Amniotic epithelial cell (primary cell): ENCODE results near the gene ANKRD34B.
"Not testable (repeated sequence)": the region's sequence is repeated elsewhere in the genome, so short reads cannot be mapped to it uniquely, and the experiment has no call there.

Experiments
- DNase-seq: peaks from one replicate; pipeline ENCODE4 v3.0.0-alpha.2; 2010; ENCODE audit warnings: low read depth

The ANKRD34B gene

DNA sequence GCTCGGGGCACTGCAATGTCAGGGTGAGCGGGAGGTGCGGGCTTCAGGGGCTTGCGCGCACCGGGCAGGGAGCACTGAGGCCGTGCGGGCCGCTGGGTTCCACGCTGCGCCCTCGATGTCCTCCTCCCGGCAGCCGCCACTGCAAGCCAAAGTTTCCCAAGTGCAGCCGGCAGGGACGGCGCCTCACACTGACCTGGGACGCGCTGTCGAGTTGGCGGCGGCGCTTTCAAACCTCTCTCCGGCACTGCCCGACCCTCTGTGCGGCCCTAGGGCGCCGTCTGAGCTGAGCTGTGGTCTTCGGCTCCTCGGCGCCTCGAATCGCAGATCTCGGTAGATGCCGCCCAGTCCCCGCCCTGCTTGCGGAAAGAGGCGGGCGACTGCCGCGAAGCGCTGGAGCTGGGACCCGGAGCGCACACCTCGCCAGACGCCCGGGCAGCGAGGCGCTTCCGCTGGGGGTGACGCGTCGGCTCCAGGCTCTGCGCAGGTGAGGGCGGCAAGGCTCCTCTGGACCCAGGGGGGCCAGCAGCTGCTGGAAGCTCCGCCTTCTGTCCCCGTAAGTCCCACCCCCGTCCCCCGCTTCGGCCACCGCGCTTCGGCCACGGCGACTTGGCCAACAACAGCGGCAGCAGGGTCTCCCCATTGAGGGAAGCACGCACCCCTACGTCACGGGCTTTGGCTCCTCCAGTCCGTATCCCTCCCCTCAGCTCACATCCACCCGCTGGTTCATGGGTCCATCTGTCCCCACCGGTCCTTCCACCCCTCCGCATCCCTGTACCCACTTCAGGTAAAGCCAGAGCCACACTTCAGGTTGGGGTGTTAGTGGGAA, at the start of gene ANKRD34B:
TSS of gene ANKRD34B (minus strand) at position 320 of the 826 bp plus-strand sequence. CDS start 10,261 bp downstream, outside the sequence.
- no peak for DNase-seq

DNA sequence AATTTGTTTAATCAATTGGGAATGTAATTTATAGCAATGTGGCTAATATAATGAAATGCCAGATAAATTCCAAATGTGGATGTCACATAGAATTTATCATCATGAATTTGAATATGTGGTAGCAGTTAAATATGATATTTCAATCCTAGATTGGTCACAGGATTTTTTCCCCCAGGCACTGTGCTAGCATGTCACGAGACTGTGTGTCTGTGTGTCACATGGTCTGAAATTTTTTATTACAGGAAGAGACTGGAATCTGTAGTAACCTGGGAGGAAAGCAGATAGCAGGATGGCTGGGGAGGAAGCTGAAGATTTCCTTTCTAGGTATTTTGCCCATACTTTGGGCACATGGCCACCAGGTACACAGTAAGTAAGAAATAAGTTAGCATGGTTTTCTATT, 49.0 kb upstream of the ANKRD34B start:
- DNase-seq = no peak

DNA sequence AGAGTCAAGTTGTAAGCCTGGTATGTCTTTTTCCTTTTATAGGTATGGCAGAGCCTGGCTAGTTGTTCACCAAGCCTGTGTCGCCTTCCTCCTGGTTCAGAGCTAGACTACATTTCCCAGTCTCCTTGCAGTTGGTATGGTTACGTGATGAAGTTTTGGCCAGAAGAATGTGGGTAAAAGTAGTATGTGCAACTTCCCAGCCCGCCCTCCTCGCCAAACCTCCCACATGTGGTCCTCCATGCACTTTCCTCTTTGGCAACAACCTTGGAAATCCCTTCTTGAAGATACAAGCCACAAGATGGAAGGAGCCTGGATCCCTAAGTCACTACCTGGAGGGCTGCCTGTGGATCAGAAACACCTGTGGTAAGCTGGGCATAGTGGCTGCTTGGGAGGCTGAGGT, 48.4 kb upstream of the ANKRD34B start:
- no peak for DNase-seq

DNA sequence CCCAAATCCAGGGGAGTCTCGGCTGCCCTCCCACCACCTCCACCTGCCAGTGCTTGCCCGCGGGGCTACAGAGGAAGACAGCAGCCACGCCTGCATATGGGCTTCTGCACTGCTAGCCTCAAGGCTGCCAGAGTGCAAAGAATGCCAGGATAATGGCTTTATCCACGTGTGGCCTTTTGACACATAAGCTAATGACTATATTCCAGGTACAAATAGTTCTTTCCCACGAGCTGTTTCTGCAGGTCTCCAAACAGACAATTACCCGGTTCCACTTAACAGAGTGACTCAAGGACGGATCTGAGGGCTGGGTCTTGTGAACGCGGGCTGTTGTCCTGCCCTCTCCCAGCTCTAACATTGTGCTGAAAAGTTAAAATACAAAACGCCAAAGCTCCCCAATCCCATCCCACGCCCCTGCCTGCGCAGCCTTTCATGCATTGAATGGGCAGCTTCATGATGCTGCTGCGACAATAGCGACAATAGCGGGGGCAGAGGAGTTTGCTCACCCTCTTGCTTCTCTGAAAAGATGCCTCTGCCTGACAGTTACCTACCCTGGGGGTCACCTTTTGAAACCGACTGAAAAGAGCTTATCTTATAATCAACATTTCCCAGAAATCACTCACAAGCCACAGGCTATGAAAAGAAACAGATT, 45.3 kb upstream of the ANKRD34B start:
- no peak for DNase-seq

DNA sequence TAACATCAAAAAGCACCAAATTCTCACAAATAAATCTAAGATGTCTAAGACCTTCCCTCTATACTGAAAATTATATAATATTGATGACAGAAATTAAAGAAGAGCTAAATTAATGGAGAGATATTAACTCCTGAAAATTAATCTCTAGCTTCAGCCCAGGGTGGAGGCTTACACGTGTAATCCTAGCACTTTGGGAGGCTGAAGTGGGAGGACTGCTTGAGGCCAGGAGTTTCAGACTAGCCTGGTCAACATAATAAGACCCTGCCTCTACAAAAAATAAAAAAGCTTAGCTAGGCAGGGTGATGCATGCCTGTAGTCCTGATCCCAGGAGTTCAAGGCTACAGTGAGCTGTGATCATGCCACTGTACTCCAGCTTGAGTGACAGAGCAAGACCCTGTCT, 39.6 kb upstream of the ANKRD34B start:
- no peak for DNase-seq

DNA sequence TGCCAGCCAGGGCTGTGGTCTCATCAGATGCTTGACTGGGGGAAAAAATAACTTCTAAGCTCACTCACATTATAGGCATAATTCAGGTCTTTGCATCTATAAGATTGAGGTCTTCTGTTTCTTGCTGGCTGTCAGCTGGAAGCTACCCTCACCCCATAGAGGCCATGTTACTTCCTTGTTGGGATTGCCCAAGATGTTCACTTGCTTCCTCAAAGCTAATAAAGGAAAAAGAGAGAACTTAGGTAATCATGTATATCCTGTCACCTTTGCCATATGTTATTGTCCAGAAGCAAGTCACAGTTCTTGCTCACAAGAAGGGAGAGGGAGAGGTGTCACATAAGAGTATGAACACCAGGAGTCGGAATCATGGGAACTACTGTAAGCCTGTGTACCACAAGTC, 38.7 kb upstream of the ANKRD34B start:
- no peak for DNase-seq

DNA sequence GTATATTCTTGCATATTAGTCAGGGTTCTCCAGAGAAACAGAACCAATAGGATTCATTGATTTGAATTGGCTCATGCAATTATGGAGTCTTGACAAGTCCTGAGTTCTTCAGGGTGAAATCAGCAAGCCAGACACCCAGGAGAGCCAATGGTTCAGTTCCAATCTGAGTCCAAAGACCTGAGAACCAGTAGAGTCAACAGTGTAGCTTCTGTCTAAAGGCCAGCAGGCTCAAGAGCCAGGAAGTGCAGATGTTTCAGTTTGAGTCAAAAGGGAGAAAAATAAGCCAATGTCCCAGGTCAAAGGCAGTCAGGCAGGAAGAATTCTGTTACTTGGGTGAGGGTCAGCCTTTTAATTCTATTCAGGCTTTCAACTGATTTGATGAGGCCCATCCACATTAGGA, 37.8 kb upstream of the ANKRD34B start:
- no peak for DNase-seq

DNA sequence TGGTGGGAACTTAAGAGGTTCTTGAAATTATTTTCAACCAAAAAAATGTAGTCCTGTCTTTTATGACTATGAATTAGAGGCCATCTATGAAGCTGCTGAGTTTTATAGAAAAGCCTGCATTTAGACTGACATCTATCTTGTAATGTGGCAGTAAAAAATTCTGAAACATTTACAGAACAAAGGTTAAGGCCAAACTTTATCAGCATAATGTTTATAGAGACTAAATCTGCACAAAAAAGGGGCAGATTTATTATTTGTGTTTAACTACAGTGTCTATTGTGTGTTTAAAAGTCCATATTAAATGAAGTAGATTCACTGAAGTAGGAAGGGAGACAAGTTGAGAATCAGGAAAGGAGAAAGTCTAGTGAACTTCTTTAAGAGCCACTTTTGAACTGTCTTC, 37.3 kb upstream of the ANKRD34B start:
- DNase-seq = no peak

DNA sequence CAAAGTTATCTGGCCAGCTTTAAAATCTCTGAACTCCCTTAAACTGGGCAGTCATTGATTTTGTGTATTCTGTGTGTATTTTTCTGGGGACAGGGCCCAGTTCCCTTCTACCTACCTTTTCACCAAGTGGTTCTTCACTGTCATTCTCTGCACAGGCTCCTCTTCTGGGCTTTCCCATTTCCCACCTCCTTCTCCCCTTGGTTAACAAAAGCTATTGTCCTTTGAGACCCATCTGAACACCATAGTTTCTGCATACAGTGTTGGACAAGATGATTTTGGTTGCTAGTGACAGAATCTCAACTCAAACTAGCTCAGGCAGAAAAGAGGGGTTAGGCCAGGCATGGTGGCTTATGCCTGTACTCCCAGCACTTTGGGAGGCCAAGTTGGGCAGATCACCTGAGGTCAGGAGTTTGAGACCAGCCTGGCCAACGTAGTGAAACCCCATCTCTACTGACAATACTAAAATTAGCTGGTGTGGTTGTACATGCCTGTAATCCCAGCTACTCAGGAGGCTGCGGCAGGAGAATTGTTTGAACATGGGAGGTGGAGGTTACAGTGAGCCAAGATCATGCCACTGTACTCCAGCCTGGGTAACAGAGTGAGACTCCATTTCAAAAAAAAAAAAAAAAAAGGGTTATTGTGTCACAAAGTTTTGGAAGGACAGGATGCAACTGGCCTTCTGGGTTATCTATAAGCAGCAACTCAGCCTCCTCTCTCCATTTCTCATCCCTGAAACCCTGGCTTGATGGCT, 31.0 kb upstream of the ANKRD34B start:
- no peak for DNase-seq

DNA sequence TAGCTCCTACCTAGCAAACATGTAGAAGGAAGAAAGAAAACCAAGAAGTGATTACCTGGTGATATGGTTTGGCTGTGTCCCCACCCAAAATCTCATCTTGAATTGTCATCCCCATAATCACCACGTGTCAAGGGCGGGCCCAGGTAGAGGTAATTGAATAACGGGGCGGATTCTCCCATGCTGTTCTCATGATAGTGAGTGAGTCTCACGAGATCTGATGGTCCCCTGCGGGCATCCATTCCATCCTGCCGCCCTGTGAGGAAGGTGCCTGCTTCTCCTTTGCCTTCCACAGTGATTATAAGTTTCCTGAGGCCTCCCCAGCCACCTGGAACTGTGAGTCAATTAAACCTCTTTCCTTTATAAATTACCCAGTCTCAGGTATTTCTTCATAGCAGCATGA, 27.4 kb upstream of the ANKRD34B start:
- DNase-seq = no peak

DNA sequence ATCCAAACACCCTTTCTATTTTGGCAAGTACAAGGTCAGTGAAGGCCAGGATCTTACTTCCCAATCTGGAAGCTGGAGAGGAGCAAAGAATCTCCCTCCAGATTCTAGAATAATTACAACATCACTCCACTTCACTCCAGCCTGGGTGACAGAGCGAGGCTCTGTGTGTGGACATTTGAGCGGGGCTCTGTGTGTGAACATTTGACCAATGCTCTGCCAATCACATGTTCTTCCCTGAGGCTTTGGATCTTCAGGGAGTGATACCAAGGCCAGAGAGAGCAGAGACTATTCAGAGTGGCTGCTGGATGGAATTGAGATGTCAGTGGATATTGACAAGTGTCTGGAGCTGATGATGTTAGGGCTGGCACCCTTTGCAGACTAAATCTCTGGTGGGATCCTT, 24.7 kb upstream of the ANKRD34B start:
- no peak for DNase-seq

DNA sequence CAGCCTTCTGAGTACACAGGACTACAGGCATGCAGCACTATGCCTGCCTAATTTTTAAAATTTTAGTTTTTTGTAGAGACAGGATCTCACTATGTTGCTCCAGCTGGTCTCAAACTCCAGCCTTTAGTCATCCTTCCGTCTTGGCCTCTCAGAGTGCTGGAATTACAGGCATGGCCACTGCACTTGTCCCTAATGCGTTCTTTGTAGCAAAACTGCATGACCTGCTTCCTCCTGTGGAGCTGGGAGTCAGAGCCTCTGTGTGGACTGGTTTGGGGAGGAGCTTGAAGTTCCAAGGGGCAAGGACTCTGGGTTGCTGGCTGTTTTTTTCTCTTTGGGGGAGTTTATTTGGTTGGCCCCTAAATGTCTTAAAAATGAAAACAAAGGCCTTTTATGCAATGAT, 22.7 kb upstream of the ANKRD34B start:
- DNase-seq = no peak

DNA sequence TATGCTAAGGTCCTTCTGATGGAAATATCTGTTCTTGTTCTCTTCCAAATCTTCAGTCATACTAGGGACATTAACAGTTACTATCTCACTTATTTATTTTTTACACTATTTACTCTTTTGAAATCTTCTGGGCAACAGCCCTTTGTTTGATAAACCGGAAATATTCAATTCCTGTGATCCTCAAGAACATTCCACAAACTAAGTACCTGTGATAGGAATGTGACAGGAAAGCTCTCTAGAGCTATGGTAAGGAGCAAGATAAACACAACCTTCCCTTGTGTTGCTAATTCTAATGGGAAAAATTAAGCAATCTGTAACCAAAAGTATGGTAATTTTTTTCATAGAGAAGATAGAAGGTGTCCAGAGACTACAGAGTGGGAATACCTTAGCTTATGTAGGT, 22.0 kb upstream of the ANKRD34B start:
- DNase-seq = no peak

DNA sequence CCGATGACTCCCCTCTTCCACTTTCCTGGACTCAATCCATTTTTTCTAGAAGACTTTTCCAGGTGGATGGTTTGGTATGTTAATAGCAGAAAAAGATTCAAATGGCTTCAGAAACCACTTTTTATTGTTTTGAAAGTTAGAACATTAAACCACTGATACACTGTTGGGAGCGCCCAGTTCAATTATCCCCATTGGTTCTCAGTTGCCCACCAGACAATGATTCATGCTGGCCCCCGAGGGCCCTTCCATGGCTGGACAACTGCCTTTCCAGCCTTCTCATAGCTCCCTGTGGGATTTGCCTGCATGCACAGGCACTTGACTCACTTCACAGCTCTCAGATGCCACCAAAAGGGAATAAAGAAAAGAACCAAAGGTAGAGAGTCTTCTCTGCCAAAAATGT, 21.3 kb upstream of the ANKRD34B start:
- DNase-seq = no peak

DNA sequence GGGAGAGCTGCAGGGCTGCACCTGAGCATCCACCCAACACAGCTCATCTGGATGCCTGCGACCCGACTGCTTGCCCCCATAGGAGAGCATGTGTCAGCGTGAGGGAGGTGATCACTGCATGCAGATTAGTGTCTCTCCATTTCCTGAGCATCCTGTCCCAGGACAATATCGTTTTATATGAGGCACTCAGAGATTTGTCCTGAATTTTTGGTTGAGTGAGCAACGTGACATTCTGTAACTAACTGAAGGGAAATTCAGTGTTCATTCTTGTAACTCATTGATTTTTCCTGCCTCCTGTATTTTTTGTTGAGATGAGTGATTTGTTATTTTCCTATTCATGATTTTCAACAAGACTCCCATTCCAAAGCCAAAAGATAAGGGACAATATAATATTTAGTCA, 20.7 kb upstream of the ANKRD34B start:
- no peak for DNase-seq

DNA sequence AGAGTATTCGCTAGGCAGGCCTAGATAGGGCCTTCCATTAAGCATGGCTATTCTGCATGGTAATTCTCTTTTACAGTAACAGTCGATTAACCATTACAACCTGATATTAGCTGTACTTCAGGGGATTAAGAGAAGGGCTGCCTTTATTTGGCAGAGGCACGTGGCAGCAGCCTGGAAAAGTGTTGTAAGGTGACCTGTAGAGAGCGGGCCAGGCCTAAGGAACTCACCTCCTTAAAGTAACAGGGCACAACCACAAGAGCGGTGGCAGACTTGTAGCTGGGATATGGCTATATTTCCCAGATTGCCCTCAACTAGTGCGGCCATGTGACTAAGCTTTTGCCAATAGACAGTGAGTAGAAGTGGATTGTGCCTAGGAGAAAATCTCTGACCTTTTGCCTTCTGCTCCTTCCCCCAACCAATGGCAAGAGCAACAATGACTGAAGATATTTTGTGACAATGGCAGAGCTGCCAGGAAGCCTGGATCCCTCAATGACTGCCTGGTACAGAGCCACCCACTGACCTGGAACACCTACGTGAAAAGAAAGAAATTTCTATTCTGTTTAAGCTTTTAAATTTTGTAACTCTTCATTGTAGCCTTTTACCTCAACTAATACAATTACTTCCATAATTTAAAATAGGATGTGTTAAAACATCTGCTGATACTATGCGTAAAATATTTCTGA, 18.9 kb upstream of the ANKRD34B start:
- no peak for DNase-seq

DNA sequence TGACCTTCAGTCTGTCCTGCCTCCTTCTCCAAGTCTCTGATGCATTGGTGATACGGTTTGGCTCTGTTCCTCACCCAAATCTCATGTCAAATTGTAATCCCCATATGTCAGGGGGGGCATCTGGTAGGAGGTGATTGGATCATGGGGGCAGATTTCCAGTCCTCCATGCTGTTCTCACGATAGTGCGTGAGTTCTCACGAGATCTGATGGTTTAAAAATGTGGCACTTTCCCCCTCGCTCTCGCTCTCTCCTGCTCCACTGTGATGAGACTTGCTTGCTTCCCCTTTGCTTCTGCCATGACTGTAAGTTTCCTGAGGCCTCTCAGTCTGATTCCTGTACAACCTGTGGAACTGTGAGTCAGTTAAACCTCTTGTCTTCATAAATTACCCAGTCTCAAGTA, 14.7 kb upstream of the ANKRD34B start:
- no peak for DNase-seq

DNA sequence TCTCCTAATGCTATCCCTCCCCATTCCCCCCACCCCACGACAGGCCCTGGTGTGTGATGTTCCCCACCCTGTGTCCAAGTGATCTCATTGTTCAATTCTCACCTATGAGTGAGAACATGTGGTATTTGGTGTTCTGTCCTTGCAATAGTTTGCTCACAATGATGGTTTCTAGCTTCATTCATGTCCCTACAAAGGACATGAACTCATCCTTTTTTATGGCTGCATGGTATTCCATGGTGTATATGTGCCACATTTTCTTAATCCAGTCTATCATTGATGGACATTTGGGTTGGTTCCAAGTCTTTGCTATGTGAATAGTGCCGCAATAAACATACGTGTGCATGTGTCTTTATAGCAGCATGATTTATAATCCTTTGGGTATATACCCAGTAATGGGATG, 10.2 kb upstream of the ANKRD34B start:
- not testable (repeated sequence) for DNase-seq

DNA sequence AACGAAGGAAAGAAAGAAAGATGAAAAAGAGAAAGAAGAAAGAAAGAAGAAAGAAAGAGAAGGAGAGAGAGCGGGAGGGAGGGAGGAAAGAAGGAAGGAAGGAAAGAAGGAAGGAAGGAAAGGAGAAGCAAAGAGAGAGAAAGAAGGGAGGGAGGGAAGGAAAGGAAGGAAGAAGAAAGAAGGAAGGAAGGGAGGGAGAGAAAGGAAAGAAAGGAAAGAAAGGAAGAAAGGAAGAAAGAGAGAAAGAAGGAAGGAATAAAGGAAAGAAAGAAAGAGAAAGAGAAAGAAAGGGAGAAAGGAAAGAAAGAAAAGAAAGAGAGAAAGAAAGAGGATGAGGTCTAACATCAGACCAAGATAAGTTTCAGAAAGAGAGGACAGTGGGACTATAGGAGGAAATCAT, 9.0 kb upstream of the ANKRD34B start:
- no peak for DNase-seq

DNA sequence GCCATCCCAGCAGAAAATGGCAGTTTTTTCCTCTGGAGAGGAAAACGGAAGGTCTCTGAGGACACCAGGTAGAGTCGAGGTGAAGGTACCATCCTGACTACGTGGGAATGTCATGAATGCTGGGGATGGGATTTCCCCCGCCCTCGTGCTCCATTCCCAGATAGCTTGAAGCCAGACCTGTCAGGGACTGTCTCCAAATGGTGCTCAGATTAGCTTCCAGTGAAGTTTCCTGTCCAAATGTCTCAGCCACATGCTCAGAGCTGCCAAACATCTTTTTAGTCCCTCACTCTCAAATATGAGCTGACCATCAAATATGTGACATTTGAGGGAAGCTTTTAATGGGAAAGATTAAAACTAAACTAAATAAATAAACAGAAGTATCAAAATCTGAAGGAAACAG, 7.6 kb upstream of the ANKRD34B start:
- no peak for DNase-seq

DNA sequence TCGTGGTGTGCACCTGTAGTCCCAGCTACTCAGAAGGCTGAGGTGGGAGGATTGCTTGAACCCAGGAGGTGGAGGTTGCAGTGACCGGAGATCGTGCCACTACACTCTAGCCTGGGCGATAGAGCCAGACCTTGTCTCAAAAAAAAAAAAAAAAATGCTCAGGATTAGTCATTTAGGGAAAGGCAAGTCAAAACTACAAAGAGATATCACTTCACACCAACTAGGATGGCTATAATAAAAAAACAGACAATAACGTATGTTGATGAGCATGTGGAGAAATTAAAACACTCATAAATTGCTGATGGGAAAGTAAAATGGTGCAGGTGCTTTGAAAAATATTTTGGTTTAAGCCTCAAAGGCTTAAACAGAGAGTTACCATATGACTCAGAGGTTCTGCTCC, 6.3 kb upstream of the ANKRD34B start:
- no peak for DNase-seq

DNA sequence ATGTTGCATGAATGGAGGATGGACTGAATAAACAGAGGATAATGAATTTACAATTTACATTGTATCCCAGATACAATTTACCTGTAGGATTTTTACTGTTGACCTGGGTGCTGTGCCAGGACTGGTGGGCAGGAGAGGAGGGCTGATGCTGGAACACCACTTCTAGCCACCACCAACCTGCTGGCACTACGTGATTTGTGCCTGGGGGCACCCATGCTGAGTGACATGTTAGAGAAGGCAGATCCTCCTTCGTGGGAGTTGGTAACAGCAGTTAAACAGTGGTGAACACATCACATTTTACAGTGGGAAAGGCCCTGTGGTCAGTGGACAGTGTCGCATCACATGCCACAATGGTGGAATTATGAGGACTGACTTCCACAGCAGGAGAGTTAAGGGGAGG, 3.0 kb upstream of the ANKRD34B start:
- no peak for DNase-seq
